SK-N-SH treated with all-trans-retinoic acid at 6 μM for 48 hours (cell line): ENCODE results near the gene LCN2.

ENCODE experiments used
- ATAC-seq: fragments of 200-7000 bp; cut with Tn5 transposase; 3 replicates; pipeline ENCODE4 v1.9.1; 2020; ENCODE audit warnings: mild to moderate bottlenecking, moderate library complexity
- ARNTL ChIP-seq: fragments of 450-650 bp; formaldehyde crosslinking; IDR thresholded peaks from 2 replicates; pipeline ENCODE4 v1.5.0; 2020; ENCODE audit warnings: low read depth, mild to moderate bottlenecking, moderate library complexity, borderline replicate concordance
- BACH2 ChIP-seq: fragments of 250-450 bp; sonication (Bioruptor Pico); IDR thresholded peaks from 2 replicates; pipeline ENCODE4 v1.9.0; 2021; ENCODE audit warnings: mild to moderate bottlenecking, borderline replicate concordance
- CREB5 ChIP-seq: fragments of 250-450 bp; sonication (Bioruptor Pico); IDR thresholded peaks from 2 replicates; pipeline ENCODE4 v1.5.1; 2020; ENCODE audit warnings: low read depth, mild to moderate bottlenecking, moderate library complexity
- CSRNP3 ChIP-seq: fragments of 250-450 bp; sonication (Bioruptor Pico); IDR thresholded peaks from 2 replicates; pipeline ENCODE4 v1.5.1; 2021; ENCODE audit warnings: mild to moderate bottlenecking, moderate library complexity
- GLIS3 ChIP-seq: fragments of 250-450 bp; sonication (Bioruptor Pico); IDR thresholded peaks from 2 replicates; pipeline ENCODE4 v1.5.0; 2020; ENCODE audit warnings: mild to moderate bottlenecking, moderate library complexity
- ISL1 ChIP-seq: fragments of 250-450 bp; sonication (Bioruptor Pico); IDR thresholded peaks from 2 replicates; pipeline ENCODE4 v2.1.2; 2022; ENCODE audit warnings: mild to moderate bottlenecking, moderate library complexity
- OSR1 ChIP-seq: fragments of 250-450 bp; sonication (Bioruptor Pico); IDR thresholded peaks from 2 replicates; pipeline ENCODE4 v1.8.0; 2022; ENCODE audit warnings: moderate library complexity, mild to moderate bottlenecking, inconsistent platforms
- POU6F1 ChIP-seq: fragments of 250-450 bp; sonication (Bioruptor Pico); IDR thresholded peaks from 2 replicates; pipeline ENCODE4 v1.8.0; 2021; ENCODE audit warnings: low read depth, mild to moderate bottlenecking, moderate library complexity, borderline replicate concordance
- PPARA ChIP-seq: fragments of 250-450 bp; sonication (Bioruptor Pico); IDR thresholded peaks from 2 replicates; pipeline ENCODE4 v1.5.0; 2020; ENCODE audit warnings: mild to moderate bottlenecking, borderline replicate concordance
- SNAI2 ChIP-seq: fragments of 250-450 bp; sonication (Bioruptor Pico); IDR thresholded peaks from 2 replicates; pipeline ENCODE4 v1.5.0; 2020; ENCODE audit warnings: mild to moderate bottlenecking, moderate library complexity
- TCF4 ChIP-seq: fragments of 250-450 bp; sonication (Bioruptor Pico); IDR thresholded peaks from 2 replicates; pipeline ENCODE4 v1.8.0; 2021; ENCODE audit warnings: mild to moderate bottlenecking, moderate library complexity, borderline replicate concordance
- TSHZ2 ChIP-seq: fragments of 250-450 bp; sonication (Bioruptor Pico); IDR thresholded peaks from 2 replicates; pipeline ENCODE4 v1.5.0; 2020; ENCODE audit warnings: mild to moderate bottlenecking, moderate library complexity
- ZC3H10 ChIP-seq: fragments of 250-450 bp; sonication (Bioruptor Pico); IDR thresholded peaks from 2 replicates; pipeline ENCODE4 v1.5.1; 2021; ENCODE audit warnings: mild to moderate bottlenecking, moderate library complexity
- ZFP30 ChIP-seq: fragments of 450-650 bp; formaldehyde crosslinking; IDR thresholded peaks from 2 replicates; pipeline ENCODE4 v1.5.0; 2022; ENCODE audit warnings: mild to moderate bottlenecking, moderate library complexity
- ZNF565 ChIP-seq: fragments of 450-650 bp; formaldehyde crosslinking; conservative IDR thresholded peaks from 2 replicates; pipeline ENCODE4 v1.5.0; 2020; ENCODE audit warnings: low read depth, mild to moderate bottlenecking, moderate library complexity
- ZNF70 ChIP-seq: fragments of 450-650 bp; formaldehyde crosslinking; IDR thresholded peaks from 2 replicates; pipeline ENCODE4 v1.5.0; 2020; ENCODE audit warnings: mild to moderate bottlenecking, moderate library complexity
- ZNF8 ChIP-seq: fragments of 450-650 bp; formaldehyde crosslinking; IDR thresholded peaks from 2 replicates; pipeline ENCODE4 v1.5.0; 2020; ENCODE audit warnings: mild to moderate bottlenecking, moderate library complexity

LCN2 gene

GRCh38 chr9:128139621-128140020 is 9.6 kb upstream of the LCN2 start (continued):
- no peak for TF ChIP-seq TCF4 (CRISPR knock-in tag)
- no peak for TF ChIP-seq ISL1 (CRISPR knock-in tag)
- no peak for TF ChIP-seq CSRNP3 (CRISPR knock-in tag)

- no peak for TF ChIP-seq TSHZ2 (CRISPR knock-in tag)
- no peak for TF ChIP-seq PPARA (CRISPR knock-in tag)
- TF ChIP-seq ZFP30 (CRISPR knock-in tag) = no peak
- TF ChIP-seq ZNF565 (CRISPR knock-in tag) = no peak
- no peak for TF ChIP-seq SNAI2 (CRISPR knock-in tag)
- TF ChIP-seq ISL1 (CRISPR knock-in tag) = no peak
- no peak for TF ChIP-seq BACH2 (CRISPR knock-in tag)
- no peak for TF ChIP-seq ZC3H10 (CRISPR knock-in tag)
- TF ChIP-seq CREB5 (CRISPR knock-in tag) = no peak
- TF ChIP-seq ZNF70 (CRISPR knock-in tag) = no peak
- no peak for TF ChIP-seq ARNTL (CRISPR knock-in tag)
- TF ChIP-seq GLIS3 (CRISPR knock-in tag) = no peak
- no peak for ATAC-seq
Measured at GRCh38 chr9:128141604-128142003, 7.6 kb upstream of the LCN2 start.

GRCh38 chr9:128142061-128142460 is 7.2 kb upstream of the LCN2 start:
- ATAC-seq = no peak
- TF ChIP-seq CREB5 (CRISPR knock-in tag) (no peak), CSRNP3 (CRISPR knock-in tag) (no peak), ZFP30 (CRISPR knock-in tag) (no peak), PPARA (CRISPR knock-in tag) (no peak)

GRCh38 chr9:128142596-128142995 is 6.7 kb upstream of the LCN2 start:
- ATAC-seq = no peak
- TF ChIP-seq GLIS3 (CRISPR knock-in tag) (no peak), ZNF8 (no peak), ZNF565 (CRISPR knock-in tag) (no peak), POU6F1 (CRISPR knock-in tag) (no peak), ZNF70 (CRISPR knock-in tag) (no peak), OSR1 (CRISPR knock-in tag) (no peak)
- TF ChIP-seq, all 23 proteins: peak for 0
